AG04450 (cell line): ENCODE results near the gene TUBB4A. TPM values are rescaled to one million over a fixed set of nuclear protein-coding genes. Genes with fewer than 3 reads are reported as not detected.

Experiments
- CTCF ChIA-PET: fragments of 300-600, 350-600 bp; formaldehyde crosslinking; extraction: SDS; loops from one replicate; lab custom pipeline; 2022; ENCODE audit warnings: antibody characterized with exemption, inconsistent platforms; lab: Charles Lee
- POLR2A ChIA-PET: fragments of 350-600 bp; formaldehyde crosslinking; extraction: SDS; loops from one replicate; lab custom pipeline; 2021; ENCODE audit warnings: antibody characterized with exemption, inconsistent platforms; lab: Yijun Ruan, JAX
- DNase-seq: peaks from one replicate; pipeline ENCODE4 v3.0.0-alpha.2; 2011; ENCODE audit warnings: low read depth, low spot score
- H3K27ac ChIP-seq: one replicate; pipeline ENCODE4 v1.5.1; 2012; ENCODE audit warnings: low read depth, low read length, control low read depth
- H3K27me3 ChIP-seq: one replicate; pipeline ENCODE4 v1.6.0; 2012; ENCODE audit warnings: low read length; ENCODE audit not compliant: control insufficient read depth, insufficient read depth
- H3K4me3 ChIP-seq: 2 replicates; pipeline ENCODE4 v1.5.1; 2011; ENCODE audit warnings: mild to moderate bottlenecking, low read depth, low read length, control low read depth
- H3K9me3 ChIP-seq: 2 replicates; pipeline ENCODE4 v1.5.1; 2012; ENCODE audit warnings: low read length; ENCODE audit not compliant: control insufficient read depth, insufficient read depth
- polyA plus RNA-seq: library from polyadenylated mRNA; depleted of rRNA; stranded (reverse); fragments of >200 nt; gene quantifications from 2 replicates; pipeline ENCODE4 v1.2.3, GENCODE V29; 2011
- TF ChIP-seq, protein P1 (sequence below): IDR thresholded peaks from 2 replicates; pipeline ENCODE4 v1.5.1; 2011; ENCODE audit warnings: low read depth, low read length, control low read depth, inconsistent platforms

Gene TUBB4A
- polyA plus RNA-seq, 1 experiment: not detected

DNA sequence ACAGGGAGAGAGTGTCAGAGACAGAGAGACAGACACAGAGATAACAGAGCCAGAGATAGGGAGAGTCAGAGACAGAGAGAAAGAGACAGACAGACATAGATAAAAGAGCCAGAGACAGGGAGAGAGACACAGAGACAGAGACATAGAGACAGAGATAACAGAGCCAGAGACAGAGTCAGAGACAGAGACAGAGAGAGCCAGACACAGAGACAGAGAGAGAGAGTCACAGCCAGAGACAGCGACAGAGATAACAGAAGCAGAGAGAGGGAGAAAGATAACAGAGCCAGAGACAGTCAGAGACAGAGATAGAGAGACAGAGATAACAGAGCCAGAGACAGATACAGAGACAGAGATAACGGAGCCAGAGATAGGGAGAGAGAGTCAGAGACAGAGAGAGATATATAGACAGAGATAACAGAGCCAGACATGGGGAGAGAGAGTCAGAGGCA, 27.9 kb upstream of the TUBB4A start:
- peak overlapping the region; percentile 75 for H3K4me3 ChIP-seq
- TF ChIP-seq, protein P1, sequence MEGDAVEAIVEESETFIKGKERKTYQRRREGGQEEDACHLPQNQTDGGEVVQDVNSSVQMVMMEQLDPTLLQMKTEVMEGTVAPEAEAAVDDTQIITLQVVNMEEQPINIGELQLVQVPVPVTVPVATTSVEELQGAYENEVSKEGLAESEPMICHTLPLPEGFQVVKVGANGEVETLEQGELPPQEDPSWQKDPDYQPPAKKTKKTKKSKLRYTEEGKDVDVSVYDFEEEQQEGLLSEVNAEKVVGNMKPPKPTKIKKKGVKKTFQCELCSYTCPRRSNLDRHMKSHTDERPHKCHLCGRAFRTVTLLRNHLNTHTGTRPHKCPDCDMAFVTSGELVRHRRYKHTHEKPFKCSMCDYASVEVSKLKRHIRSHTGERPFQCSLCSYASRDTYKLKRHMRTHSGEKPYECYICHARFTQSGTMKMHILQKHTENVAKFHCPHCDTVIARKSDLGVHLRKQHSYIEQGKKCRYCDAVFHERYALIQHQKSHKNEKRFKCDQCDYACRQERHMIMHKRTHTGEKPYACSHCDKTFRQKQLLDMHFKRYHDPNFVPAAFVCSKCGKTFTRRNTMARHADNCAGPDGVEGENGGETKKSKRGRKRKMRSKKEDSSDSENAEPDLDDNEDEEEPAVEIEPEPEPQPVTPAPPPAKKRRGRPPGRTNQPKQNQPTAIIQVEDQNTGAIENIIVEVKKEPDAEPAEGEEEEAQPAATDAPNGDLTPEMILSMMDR: no peak
- ChIA-PET POLR2A (interaction anchor here (0.6 to 0.7 kb wide), 2 partner anchors 101 to 334 kb away, joined by 3 to 5 read pairs; no protein-coding TSS in a partner anchor), CTCF (no interaction called here)
- peaks cover 9% of the 10 kb centered on the region for H3K27me3 ChIP-seq
- no peak for DNase-seq
- H3K9me3 ChIP-seq: no peaks in the 10 kb centered on the region; the same call in 1 of the 2 replicates
- H3K27ac ChIP-seq: no peak overlapping the region

DNA sequence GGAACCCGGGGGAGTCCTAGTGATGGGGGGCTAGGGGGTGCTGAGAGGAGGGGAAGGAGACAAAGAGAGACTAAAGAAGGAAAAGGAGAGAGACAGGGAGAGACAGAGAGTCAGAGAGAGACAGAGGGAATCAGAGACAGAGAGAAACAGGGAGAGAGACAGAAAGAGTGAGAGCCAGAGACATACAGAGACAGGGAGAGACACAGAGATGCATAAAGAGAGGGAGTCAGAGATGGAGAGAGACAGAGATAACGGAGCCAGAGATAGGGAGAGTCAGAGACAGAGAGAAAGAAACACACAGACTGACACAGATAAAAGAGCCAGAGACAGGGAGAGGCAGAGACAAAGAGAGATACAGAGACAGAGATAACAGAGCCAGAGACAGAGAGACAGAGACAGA, 27.2 kb upstream of the TUBB4A start:
- TF ChIP-seq, protein P1: no peak
- no peak overlapping the region for H3K27ac ChIP-seq
- ChIA-PET POLR2A (no interaction called here), CTCF (no interaction called here)
- DNase-seq: no peak
- no peaks in the 10 kb centered on the region for H3K9me3 ChIP-seq
- no peak overlapping the region for H3K4me3 ChIP-seq
- H3K27me3 ChIP-seq: peaks cover 9% of the 10 kb centered on the region

DNA sequence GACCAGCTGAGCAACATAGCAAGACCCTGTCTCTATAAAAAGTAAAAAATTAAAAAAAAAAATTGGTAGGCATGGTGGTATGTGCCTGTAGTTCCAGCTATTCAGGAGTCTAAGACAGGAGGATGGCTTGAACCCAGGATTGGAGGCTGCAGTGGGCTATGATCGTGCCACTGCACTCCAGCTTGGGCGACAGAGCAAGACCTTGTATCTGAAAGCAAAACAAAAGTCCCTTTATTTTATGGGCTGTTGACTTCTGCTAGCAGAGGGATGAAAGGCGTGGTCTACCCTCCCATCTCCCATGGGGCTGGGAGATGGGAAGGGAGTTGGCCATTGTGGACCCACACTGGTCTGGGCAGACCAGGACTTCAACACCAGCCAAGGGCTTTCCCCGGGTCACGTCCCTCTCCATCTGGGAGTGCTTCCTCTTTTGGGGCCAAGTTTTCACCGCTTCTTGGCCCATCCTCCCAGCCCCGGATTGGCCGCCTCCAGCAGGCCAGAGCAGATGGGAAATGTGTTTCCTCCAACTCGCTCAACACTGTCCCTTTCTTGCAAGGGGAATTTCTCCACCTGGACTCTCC, 26.5 kb upstream of the TUBB4A start:
- H3K4me3 ChIP-seq: no peak overlapping the region
- TF ChIP-seq, protein P1: no peak
- DNase-seq: no peak
- no peak overlapping the region for H3K27ac ChIP-seq
- no peaks in the 10 kb centered on the region for H3K9me3 ChIP-seq
- ChIA-PET POLR2A (interaction anchor here (0.7 kb wide), 1 partner anchor 210 kb away, joined by 5 read pairs; no protein-coding TSS in a partner anchor), CTCF (no interaction called here)
- H3K27me3 ChIP-seq: peaks cover 9% of the 10 kb centered on the region

DNA sequence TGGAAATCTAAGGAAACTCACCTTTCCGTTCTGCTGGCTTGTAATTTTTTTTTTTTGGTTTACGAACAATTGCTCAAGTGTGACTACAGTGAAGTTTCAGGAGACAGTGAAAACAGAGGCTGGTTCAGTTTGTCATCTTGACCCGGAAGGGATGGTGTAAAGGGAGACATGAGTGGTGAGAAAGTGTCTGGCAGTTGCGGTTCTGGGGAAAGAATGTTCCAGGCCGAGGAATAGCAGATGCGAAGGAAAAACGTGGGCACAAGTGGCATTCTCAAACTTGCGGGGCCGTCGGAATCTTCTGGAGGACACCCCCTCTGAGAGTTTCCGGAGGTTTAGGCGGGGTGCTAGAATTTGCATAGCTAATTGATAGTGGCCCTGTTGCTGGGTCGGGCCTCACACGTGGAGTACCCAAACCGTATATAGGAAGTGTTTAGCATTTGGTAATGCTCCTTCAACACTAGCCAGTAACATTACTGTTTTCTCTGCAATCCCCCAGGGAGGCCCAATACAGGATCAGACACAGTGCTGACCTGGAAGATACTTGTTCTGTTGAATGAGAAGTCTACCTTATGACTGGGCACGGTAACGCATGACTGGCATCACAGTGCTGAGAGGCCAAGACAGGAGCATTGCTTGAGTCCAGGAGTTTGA, 25.9 kb upstream of the TUBB4A start:
- H3K4me3 ChIP-seq: no peak overlapping the region
- peaks cover 9% of the 10 kb centered on the region for H3K27me3 ChIP-seq
- TF ChIP-seq, protein P1: no peak
- no peaks in the 10 kb centered on the region for H3K9me3 ChIP-seq
- DNase-seq: no peak
- POLR2A ChIA-PET: no interaction called here
- CTCF ChIA-PET: no interaction called here
- no peak overlapping the region for H3K27ac ChIP-seq

DNA sequence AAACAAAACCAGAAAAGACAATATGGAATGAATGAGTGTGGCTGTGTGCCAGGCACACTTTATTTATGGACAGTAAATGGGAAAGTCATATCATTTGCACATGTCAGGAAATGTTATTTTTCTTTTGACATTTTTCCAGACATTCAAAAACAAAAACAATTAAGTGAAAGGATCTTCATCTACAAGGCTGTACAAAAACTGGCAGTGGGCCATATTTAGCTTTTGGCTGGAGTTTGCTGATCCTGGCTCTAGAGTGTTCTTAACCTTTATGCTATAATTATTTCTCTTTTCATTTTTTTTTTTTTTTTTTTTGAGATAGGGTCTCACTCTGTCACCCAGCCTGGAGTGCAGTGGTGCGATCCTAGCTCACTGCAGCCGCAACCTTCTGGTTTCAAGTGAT, 22.2 kb upstream of the TUBB4A start:
- POLR2A ChIA-PET: no interaction called here
- no peak overlapping the region for H3K4me3 ChIP-seq
- TF ChIP-seq, protein P1: no peak
- DNase-seq: no peak
- H3K27ac ChIP-seq: no peak overlapping the region
- CTCF ChIA-PET: interaction anchor here (0.6 kb wide), 2 partner anchors 8 to 339 kb away, joined by 3 to 4 read pairs; no protein-coding TSS in a partner anchor
- no peaks in the 10 kb centered on the region for H3K9me3 ChIP-seq
- H3K27me3 ChIP-seq: peaks cover 3% of the 10 kb centered on the region
